ENCODE results near the gene AP5S1. TPM values are rescaled to one million over a fixed set of nuclear protein-coding genes. Genes with fewer than 3 reads are reported as not detected.
A peak's percentile ranks its signal among the peaks of the same experiment; 100 is the strongest.

Gene AP5S1
- total RNA-seq, 2 donors from 2014 or later = 4.9 to 5.3 TPM

DNA sequence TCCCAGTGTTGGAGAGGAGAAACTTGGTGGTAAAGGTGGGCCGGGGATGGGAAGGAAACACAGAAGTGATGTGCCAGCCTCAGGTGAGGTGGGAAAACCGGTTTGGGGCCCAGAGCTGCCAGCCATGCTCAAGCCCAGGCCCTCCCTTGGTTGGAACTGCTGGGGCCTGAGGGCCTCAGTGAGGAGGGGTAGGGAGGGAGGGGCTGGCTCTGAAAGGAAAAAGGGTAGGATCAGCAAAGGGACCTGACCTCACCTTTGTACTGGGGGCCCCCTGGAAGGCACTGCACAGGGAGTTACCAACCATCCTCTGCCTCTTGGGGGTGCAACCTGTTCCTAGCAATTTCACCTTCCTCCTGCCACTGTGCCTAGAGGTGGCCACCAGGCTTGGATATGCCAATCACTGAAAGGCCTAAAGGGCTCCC, 37.3 kb upstream of the AP5S1 start:
- no peaks in the 10 kb centered on the region for H3K9me3 ChIP-seq

DNA sequence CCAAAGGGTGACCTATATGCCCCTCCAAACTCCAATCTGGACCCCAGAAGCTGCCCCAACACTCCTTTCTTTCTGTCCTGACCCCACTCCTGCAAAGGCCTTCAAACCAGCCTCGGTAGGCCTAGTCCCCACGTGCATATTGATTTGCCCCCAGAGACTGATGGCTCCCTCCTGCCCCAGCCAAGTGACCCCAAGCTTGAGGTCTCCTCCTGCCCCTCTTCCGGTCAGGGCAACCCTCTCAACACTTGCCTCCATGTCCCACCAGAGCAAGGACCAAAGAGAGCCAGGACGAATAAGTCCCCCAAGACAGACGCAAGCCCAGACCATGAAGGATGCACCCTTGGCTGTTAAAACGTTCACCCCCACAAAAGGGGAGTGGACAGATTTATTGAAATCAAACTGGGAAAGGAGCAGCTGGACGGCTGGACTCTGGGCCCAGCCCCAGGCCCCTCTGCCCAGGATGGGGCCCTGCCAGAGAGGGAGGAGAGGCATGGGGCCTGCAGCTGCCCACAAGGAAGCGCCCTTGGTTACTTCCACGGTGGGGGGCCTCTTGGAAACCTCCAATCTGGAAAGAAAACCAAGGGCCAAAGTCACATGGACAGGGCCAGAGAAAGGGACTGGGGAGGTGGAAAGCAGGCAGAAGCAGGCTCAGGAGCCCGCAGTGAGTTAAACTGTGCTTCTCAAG, 36.7 kb upstream of the AP5S1 start:
- Histone ChIP-seq H3K4me3 (no peak overlapping the region), H3K36me3 (replicated peaks in 1 of 2; ENCODE audit: insufficient read depth in 1 of 2, low read depth in 2 of 2) (no peaks in the 10 kb centered on the region), H3K4me1 (peaks cover 61% of the 10 kb centered on the region), H3K9me3 (no peaks in the 10 kb centered on the region), H3K27ac (peak overlapping the region in 3 of 4 donors; percentile 3 to 69 (median 22)), H3K27me3 (no peaks in the 10 kb centered on the region)
- intact Hi-C loops (cut with DNase I) = loop anchor here (10.0 kb wide), 1 partner anchor 71 kb away; no protein-coding TSS in a partner anchor
- WGBS, 2 donors = 65 to 66% methylated on average over 9 to 10 of the region's 10 CpGs
- no peak for ATAC-seq
- TF ChIP-seq, protein P1, sequence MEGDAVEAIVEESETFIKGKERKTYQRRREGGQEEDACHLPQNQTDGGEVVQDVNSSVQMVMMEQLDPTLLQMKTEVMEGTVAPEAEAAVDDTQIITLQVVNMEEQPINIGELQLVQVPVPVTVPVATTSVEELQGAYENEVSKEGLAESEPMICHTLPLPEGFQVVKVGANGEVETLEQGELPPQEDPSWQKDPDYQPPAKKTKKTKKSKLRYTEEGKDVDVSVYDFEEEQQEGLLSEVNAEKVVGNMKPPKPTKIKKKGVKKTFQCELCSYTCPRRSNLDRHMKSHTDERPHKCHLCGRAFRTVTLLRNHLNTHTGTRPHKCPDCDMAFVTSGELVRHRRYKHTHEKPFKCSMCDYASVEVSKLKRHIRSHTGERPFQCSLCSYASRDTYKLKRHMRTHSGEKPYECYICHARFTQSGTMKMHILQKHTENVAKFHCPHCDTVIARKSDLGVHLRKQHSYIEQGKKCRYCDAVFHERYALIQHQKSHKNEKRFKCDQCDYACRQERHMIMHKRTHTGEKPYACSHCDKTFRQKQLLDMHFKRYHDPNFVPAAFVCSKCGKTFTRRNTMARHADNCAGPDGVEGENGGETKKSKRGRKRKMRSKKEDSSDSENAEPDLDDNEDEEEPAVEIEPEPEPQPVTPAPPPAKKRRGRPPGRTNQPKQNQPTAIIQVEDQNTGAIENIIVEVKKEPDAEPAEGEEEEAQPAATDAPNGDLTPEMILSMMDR (IDR thresholded peaks at IDR 0.05) = no peak
- no peak for TF ChIP-seq POLR2A (IDR thresholded peaks at IDR 0.05)
- no peak for DNase-seq

More for the DNA sequence above, 37.3 kb upstream of the AP5S1 start:
- H3K27ac ChIP-seq = peak overlapping the region in 3 of 4 donors; percentile 3 to 69 (median 22)
- TF ChIP-seq POLR2A (IDR thresholded peaks at IDR 0.05) = no peak
- TF ChIP-seq, protein P1 (IDR thresholded peaks at IDR 0.05) = no peak
- intact Hi-C loops (cut with DNase I) = loop anchor here (10.0 kb wide), 1 partner anchor 72 kb away; no protein-coding TSS in a partner anchor
- H3K4me3 ChIP-seq = no peak overlapping the region
- H3K4me1 ChIP-seq = peaks cover 66% of the 10 kb centered on the region
- H3K27me3 ChIP-seq = no peaks in the 10 kb centered on the region
- WGBS, 2 donors = 30 to 41% methylated on average over 2 of the region's 2 CpGs
- ATAC-seq (no peak), DNase-seq (peak in 1 of 4 donors; percentile 37)
- no peaks in the 10 kb centered on the region for H3K36me3 ChIP-seq (replicated peaks in 1 of 2; ENCODE audit: insufficient read depth in 1 of 2, low read depth in 2 of 2)

DNA sequence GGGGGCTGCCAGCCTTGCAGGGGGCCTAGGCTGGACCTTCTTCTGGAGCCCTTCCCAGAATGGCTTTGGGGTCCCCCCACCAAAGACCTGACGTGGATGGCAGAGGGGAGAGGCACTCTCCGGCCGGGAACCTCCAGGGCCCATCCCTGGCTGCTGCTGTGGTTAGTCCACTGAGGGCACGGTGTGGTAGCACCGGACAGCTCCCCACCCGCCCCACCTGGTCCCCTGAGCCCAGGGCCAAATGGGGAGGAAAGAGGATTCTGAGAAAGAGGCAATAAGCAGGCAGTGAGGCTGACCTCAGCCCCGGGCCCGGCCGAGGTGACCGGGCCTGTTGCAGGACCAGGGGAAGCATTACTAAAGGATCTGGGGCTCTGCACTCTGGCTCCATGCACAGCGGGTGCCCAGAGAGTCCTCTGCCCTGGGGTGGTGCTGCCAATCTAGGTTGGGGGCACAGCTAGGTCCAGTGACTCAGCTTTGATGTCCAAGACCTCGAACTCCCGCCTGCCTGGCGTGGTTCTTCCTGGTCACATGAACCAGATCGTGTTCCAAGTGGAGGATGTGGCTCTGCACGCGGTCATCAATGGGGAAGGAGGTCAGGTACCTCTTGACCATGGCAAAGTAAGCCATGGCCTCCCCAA, 36.0 kb upstream of the AP5S1 start:
- peak overlapping the region in 2 of 4 donors; percentile 69 to 85 for H3K27ac ChIP-seq
- 80 to 84% methylated on average over 9 to 17 of the region's 17 CpGs for whole genome bisulfite sequencing, 2 donors
- H3K27me3 ChIP-seq = no peaks in the 10 kb centered on the region
- TF ChIP-seq, protein P1 (IDR thresholded peaks at IDR 0.05) = no peak
- TF ChIP-seq POLR2A (IDR thresholded peaks at IDR 0.05) = no peak
- no peaks in the 10 kb centered on the region for H3K36me3 ChIP-seq (replicated peaks in 1 of 2; ENCODE audit: insufficient read depth in 1 of 2, low read depth in 2 of 2)
- intact Hi-C loops (cut with DNase I) = loop anchor here (10.0 kb wide), 1 partner anchor 70 kb away; no protein-coding TSS in a partner anchor
- peaks cover 60% of the 10 kb centered on the region for H3K4me1 ChIP-seq
- H3K4me3 ChIP-seq = no peak overlapping the region
- no peaks in the 10 kb centered on the region for H3K9me3 ChIP-seq
- DNase-seq (no peak), ATAC-seq (no peak)

DNA sequence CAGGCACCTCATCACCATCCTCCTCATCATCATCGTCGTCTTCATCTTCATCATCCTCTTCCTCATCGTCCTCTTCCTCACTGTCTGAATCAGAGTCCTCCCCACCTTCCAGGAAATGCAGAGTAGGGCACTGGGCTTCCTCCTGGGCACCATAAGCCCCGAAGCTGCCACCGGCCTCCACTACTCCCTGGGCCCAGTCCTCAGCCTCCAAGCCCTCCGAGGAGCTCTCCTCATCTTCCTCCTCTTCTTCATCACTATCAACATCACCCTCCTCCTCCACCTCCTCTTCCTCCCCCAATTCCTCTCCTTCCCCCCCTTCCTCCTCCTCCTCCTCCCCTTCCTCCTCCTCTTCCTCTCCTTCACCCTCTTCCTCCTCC, 35.5 kb upstream of the AP5S1 start:
- no peak for TF ChIP-seq POLR2A (IDR thresholded peaks at IDR 0.05)
- TF ChIP-seq, protein P1 (IDR thresholded peaks at IDR 0.05) = no peak
- H3K36me3 ChIP-seq (replicated peaks in 1 of 2; ENCODE audit: insufficient read depth in 1 of 2, low read depth in 2 of 2) = no peaks in the 10 kb centered on the region

More for the DNA sequence above, 35.5 kb upstream of the AP5S1 start:
- no peaks in the 10 kb centered on the region for H3K9me3 ChIP-seq
- intact Hi-C loops (cut with DNase I) = loop anchor here (5.0 to 10.0 kb wide), 2 partner anchors 37 to 70 kb away; partner anchors contain the start of gene AP5S1
- H3K4me1 ChIP-seq = peaks cover 60% of the 10 kb centered on the region
- no peak overlapping the region for H3K4me3 ChIP-seq
- no peaks in the 10 kb centered on the region for H3K27me3 ChIP-seq
- peak overlapping the region in 3 of 4 donors; percentile 61 to 85 (median 76) for H3K27ac ChIP-seq
- ATAC-seq = no peak
- 87 to 90% methylated on average over 6 of the region's 6 CpGs for WGBS, 2 donors
- no peak for DNase-seq

Measured in body of pancreas (tissue), 4 donors.